SU-DHL-6 (cell line): ENCODE data around the gene NPHS1.
A peak's percentile ranks its signal among the peaks of the same experiment; 100 is the strongest.
"Not testable (repeated sequence)": the region's sequence is repeated elsewhere in the genome, so short reads cannot be mapped to it uniquely, and the experiment has no call there.

ENCODE experiments used
- H2AFZ ChIP-seq: fragments of 200-600 bp; sonication (generic); 2 replicates; pipeline ENCODE4 v1.6.1; 2014; ENCODE audit warnings: low read depth, mild to moderate bottlenecking, moderate library complexity, mixed read lengths, antibody characterized with exemption, low read length; ENCODE audit not compliant: severe bottlenecking
- H3F3A ChIP-seq: fragments of 200-600 bp; shearing (Covaris generic); 2 replicates; pipeline ENCODE4 v1.6.0; 2016; ENCODE audit warnings: antibody characterized with exemption, mild to moderate bottlenecking; ENCODE audit not compliant: insufficient read depth
- H3K27ac ChIP-seq: fragments of 200-600 bp; sonication (generic); 2 replicates; pipeline ENCODE4 v1.5.1; 2016; ENCODE audit warnings: low read depth, mild to moderate bottlenecking, low read length, moderate library complexity, mixed read lengths
- H3K27me3 ChIP-seq: fragments of 200-600 bp; sonication (generic), shearing (Covaris generic); 2 replicates; pipeline ENCODE4 v1.6.0; 2014; ENCODE audit warnings: mild to moderate bottlenecking, low read length
- H3K36me3 ChIP-seq: fragments of 200-600 bp; sonication (generic); 2 replicates; pipeline ENCODE4 v1.6.1; 2014; ENCODE audit warnings: mild to moderate bottlenecking, low read length, mixed read lengths
- H3K4me2 ChIP-seq: fragments of 300-600, 200-600 bp; shearing (Covaris generic), sonication (generic); 2 replicates; pipeline ENCODE4 v1.6.0; 2014; ENCODE audit warnings: low read length, low read depth, mild to moderate bottlenecking; ENCODE audit not compliant: poor library complexity, severe bottlenecking
- H3K4me3 ChIP-seq: fragments of 200-600 bp; sonication (generic); 2 replicates; pipeline ENCODE4 v1.5.1; 2014; ENCODE audit warnings: antibody characterized with exemption, low read length, mild to moderate bottlenecking, mixed read lengths; ENCODE audit not compliant: insufficient read depth, poor library complexity, severe bottlenecking
- H3K79me2 ChIP-seq: fragments of 200-600 bp; sonication (generic); 2 replicates; pipeline ENCODE4 v1.6.1; 2014; ENCODE audit warnings: mild to moderate bottlenecking, low read length, moderate library complexity; ENCODE audit not compliant: insufficient read depth
- H3K9ac ChIP-seq: fragments of 200-600 bp; sonication (generic); 2 replicates; pipeline ENCODE4 v1.7.0; 2014; ENCODE audit warnings: mild to moderate bottlenecking, low read length
- H3K9me2 ChIP-seq: fragments of 200-600 bp; sonication (generic); replicated peaks from 2 replicates; pipeline ENCODE4 v1.6.1; 2014; ENCODE audit warnings: low read length; ENCODE audit not compliant: insufficient read depth
- H3K9me3 ChIP-seq: fragments of 200-600 bp; sonication (generic); 2 replicates; pipeline ENCODE4 v1.6.1; 2014; ENCODE audit warnings: low read length, mixed read lengths; ENCODE audit not compliant: insufficient read depth
- H4K20me1 ChIP-seq: fragments of 200-600 bp; sonication (generic); 2 replicates; pipeline ENCODE4 v1.6.1; 2014; ENCODE audit warnings: low read depth, mild to moderate bottlenecking, antibody characterized with exemption, low read length, moderate library complexity, mixed read lengths
- EZH2phosphoT487 ChIP-seq: fragments of 200-600 bp; sonication (generic), shearing (Covaris generic); conservative IDR thresholded peaks from 2 replicates; pipeline ENCODE4 v1.6.1; 2018; ENCODE audit warnings: mild to moderate bottlenecking, antibody characterized with exemption, low read length, moderate library complexity, mixed read lengths
- TF ChIP-seq, protein P1 (sequence below): fragments of 200-600 bp; sonication (generic); IDR thresholded peaks from one replicate; pipeline ENCODE4 v1.5.1; 2017; ENCODE audit warnings: antibody characterized with exemption, mild to moderate bottlenecking, low read length, moderate library complexity; ENCODE audit not compliant: insufficient read depth, poor library complexity, severe bottlenecking

NPHS1 gene

DNA sequence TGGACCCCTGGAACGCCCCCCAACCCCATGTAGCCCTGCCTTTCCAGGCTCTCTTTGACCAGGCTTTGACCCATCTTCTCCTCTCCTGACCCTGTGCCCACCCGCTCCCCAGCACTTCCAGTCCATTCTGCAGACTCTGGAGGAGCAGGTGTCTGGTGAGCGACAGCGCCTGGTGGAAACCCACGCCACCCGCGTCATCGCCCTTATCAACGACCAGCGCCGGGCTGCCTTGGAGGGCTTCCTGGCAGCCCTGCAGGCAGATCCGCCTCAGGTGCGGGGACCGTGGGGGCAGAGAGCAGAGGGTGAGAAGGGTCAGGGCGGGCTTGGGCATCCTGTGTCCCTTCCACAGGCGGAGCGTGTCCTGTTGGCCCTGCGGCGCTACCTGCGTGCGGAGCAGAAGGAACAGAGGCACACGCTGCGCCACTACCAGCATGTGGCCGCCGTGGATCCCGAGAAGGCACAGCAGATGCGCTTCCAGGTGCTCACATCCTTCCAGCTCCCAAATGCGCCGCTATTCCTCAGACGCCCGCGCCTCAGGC is 22.2 kb upstream of the NPHS1 start:
- TF ChIP-seq, protein P1, sequence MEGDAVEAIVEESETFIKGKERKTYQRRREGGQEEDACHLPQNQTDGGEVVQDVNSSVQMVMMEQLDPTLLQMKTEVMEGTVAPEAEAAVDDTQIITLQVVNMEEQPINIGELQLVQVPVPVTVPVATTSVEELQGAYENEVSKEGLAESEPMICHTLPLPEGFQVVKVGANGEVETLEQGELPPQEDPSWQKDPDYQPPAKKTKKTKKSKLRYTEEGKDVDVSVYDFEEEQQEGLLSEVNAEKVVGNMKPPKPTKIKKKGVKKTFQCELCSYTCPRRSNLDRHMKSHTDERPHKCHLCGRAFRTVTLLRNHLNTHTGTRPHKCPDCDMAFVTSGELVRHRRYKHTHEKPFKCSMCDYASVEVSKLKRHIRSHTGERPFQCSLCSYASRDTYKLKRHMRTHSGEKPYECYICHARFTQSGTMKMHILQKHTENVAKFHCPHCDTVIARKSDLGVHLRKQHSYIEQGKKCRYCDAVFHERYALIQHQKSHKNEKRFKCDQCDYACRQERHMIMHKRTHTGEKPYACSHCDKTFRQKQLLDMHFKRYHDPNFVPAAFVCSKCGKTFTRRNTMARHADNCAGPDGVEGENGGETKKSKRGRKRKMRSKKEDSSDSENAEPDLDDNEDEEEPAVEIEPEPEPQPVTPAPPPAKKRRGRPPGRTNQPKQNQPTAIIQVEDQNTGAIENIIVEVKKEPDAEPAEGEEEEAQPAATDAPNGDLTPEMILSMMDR = no peak
- TF ChIP-seq EZH2phosphoT487 = no peak
- H3K9ac ChIP-seq = no peak overlapping the region

DNA sequence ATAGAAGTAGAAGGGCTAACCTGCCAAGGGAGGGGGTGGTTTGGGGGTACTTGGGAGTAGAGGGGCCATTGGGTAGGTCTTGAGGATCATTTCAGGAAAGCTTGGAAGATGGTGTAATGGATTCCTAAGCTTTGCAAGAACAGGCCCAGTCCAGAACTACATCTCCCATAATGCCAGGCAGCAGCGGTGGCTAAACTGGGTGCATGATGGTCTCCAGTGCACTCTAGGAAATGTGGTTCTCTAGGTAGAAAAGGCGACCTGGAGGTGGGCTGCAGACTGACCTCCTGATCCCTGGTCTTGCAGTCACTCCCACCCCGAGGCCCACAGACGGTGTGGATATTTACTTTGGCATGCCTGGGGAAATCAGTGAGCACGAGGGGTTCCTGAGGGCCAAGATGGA is 19.9 kb upstream of the NPHS1 start:
- H4K20me1 ChIP-seq = no peaks in the 10 kb centered on the region
- TF ChIP-seq EZH2phosphoT487 = no peak
- TF ChIP-seq, protein P1 = no peak
- no peaks in the 10 kb centered on the region for H3K9me2 ChIP-seq

More for the DNA sequence above, 22.2 kb upstream of the NPHS1 start:
- no peak overlapping the region for H2AFZ ChIP-seq
- no peaks in the 10 kb centered on the region for H3F3A ChIP-seq
- no peak overlapping the region for H3K4me3 ChIP-seq
- H3K9me3 ChIP-seq = no peaks in the 10 kb centered on the region
- no peaks in the 10 kb centered on the region for H3K27me3 ChIP-seq
- H3K79me2 ChIP-seq = no peaks in the 10 kb centered on the region
- H3K27ac ChIP-seq = no peak overlapping the region
- H4K20me1 ChIP-seq = no peaks in the 10 kb centered on the region
- no peaks in the 10 kb centered on the region for H3K9me2 ChIP-seq
- H3K4me2 ChIP-seq = no peak overlapping the region
- H3K36me3 ChIP-seq = no peaks in the 10 kb centered on the region

DNA sequence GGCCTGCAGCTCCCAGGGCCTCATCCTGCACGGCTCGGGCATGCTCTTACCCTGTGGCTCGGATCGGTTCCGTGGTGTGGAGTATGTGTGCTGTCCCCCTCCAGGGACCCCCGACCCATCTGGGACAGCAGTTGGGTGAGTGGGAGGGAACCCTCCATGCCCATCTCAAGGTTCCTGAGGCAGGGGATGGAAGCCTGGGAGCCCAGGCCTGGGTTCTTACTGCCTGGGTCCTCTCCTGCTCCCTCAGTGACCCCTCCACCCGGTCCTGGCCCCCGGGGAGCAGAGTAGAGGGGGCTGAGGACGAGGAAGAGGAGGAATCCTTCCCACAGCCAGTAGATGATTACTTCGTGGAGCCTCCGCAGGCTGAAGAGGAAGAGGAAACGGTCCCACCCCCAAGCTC is 19.3 kb upstream of the NPHS1 start:
- H3K4me3 ChIP-seq = no peak overlapping the region
- H4K20me1 ChIP-seq = no peaks in the 10 kb centered on the region
- no peaks in the 10 kb centered on the region for H3F3A ChIP-seq
- no peak overlapping the region for H3K27ac ChIP-seq
- H3K79me2 ChIP-seq = no peaks in the 10 kb centered on the region
- H3K9ac ChIP-seq = no peak overlapping the region
- no peak overlapping the region for H3K4me2 ChIP-seq
- H3K9me2 ChIP-seq = no peaks in the 10 kb centered on the region
- H3K36me3 ChIP-seq = no peaks in the 10 kb centered on the region
- H2AFZ ChIP-seq = no peak overlapping the region
- no peak for TF ChIP-seq EZH2phosphoT487
- TF ChIP-seq, protein P1 = no peak
- no peaks in the 10 kb centered on the region for H3K9me3 ChIP-seq
- H3K27me3 ChIP-seq = no peaks in the 10 kb centered on the region

More for the DNA sequence above, 19.9 kb upstream of the NPHS1 start:
- H3K79me2 ChIP-seq = no peaks in the 10 kb centered on the region
- H3F3A ChIP-seq = no peaks in the 10 kb centered on the region
- H3K9me3 ChIP-seq = no peaks in the 10 kb centered on the region
- no peaks in the 10 kb centered on the region for H3K27me3 ChIP-seq
- no peak overlapping the region for H3K27ac ChIP-seq
- no peak overlapping the region for H3K9ac ChIP-seq
- H2AFZ ChIP-seq = no peak overlapping the region
- H3K4me3 ChIP-seq = no peak overlapping the region
- no peaks in the 10 kb centered on the region for H3K36me3 ChIP-seq
- H3K4me2 ChIP-seq = no peak overlapping the region

DNA sequence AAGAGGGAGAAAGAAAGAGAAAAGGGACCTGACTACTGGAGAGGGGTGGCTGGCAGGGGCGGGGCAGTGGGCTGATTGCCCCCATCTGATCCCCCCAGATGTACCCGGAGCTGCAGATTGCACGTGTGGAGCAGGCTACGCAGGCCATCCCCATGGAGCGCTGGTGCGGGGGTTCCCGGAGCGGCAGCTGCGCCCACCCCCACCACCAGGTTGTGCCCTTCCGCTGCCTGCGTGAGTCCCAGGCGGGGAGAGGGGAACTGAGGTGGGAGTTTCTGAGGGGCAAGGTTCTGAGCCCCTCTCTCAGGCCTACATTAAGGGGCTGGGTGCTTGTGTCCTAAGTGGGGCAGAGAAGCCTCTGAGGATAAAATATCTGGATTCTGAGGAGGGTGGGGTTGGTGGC is 18.5 kb upstream of the NPHS1 start:
- H3K9me2 ChIP-seq = no peaks in the 10 kb centered on the region
- H3K79me2 ChIP-seq = no peaks in the 10 kb centered on the region
- no peaks in the 10 kb centered on the region for H4K20me1 ChIP-seq
- H3K9me3 ChIP-seq = no peaks in the 10 kb centered on the region
- H3F3A ChIP-seq = no peaks in the 10 kb centered on the region
- H3K9ac ChIP-seq = no peak overlapping the region
- no peak for TF ChIP-seq EZH2phosphoT487
- no peaks in the 10 kb centered on the region for H3K27me3 ChIP-seq
- no peak overlapping the region for H3K4me3 ChIP-seq
- H3K36me3 ChIP-seq = no peaks in the 10 kb centered on the region
- H3K4me2 ChIP-seq = no peak overlapping the region
- no peak overlapping the region for H2AFZ ChIP-seq
- H3K27ac ChIP-seq = no peak overlapping the region

DNA sequence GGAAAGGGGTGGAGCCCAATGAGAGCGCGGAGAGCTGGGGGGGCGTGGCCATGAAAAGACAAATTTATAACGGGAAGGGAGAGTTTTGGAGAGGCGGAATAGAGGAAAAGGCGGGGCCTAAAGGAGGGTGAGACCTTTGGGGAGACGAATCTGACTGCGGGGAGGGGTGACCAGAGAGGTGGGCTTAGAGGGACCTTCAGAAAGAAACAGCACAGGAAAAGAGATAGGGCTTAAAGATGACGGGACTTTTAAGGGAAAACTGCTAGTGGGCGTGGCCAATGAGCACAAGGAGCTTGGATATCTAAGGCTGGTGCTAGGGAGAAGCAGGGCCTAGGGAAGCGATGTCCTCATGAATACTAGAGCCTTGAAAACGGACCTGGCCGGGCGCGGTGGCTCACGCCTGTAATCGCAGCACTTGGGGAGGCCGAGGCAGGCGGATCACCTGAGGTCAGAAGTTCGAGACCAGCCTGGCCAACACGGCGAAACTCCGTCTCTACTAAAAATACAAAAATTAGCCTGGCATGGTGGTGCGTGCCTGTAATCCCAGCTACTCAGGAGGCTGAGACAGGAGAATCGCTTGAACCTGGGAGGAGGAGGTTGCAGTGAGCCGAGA is 17.9 kb upstream of the NPHS1 start:
- Histone ChIP-seq H3K9ac (peak overlapping the region; percentile 13; the same call in 1 of the 2 replicates), H3K4me2 (peak overlapping the region; percentile 77), H3K4me3 (peak overlapping the region; percentile 52), H2AFZ (peak overlapping the region; percentile 95)
- H3K9me3 ChIP-seq, H3K27me3 ChIP-seq, H3K79me2 ChIP-seq, H3F3A ChIP-seq, H3K9me2 ChIP-seq, H3K36me3 ChIP-seq, H3K27ac ChIP-seq, H4K20me1 ChIP-seq: not testable (repeated sequence)
